Measurements from ENCODE around the gene NLK. TPM values are rescaled to one million over a fixed set of nuclear protein-coding genes. Genes with fewer than 3 reads are reported as not detected.
"Not testable (repeated sequence)": the region's sequence is repeated elsewhere in the genome, so short reads cannot be mapped to it uniquely, and the experiment has no call there.

The NLK gene
- 100 to 1,000 TPM in 2 of 8 experiments, 10 to 100 TPM in 6; 26.2 to 134 (median 37.5) TPM for total RNA-seq

DNA sequence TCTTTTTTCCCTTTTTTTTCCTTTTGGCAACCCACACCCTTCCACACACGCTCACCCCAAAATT is at the start of gene NLK:
NLK (plus strand) TSS at position 21 of the 64 bp plus-strand sequence. CDS start 197 bp downstream, outside the sequence.
- in situ Hi-C loops (cut with MboI; ENCODE audit: low pct_unique_long_range_greater_than_20kb in 2 of 9, low sequenced_read_pairs in 9 of 9, unreplicated experiment in 9 of 9): loop anchor here in 1 of 9 experiments (25.0 kb wide), 1 partner anchor 130 kb away; no protein-coding TSS in a partner anchor
- peaks cover 28 to 37% of the 10 kb centered on the region in 2 donors for H3K4me1 ChIP-seq (replicated peaks in 1 of 2)
- peak within 1 kb of the TSS; percentile 63 to 77 (median 69) for H3K4me3 ChIP-seq
- H3K27ac ChIP-seq: peak within 1 kb of the TSS; percentile 69 to 85
- ATAC-seq (replicated peaks in 6 of 8): no peak
- WGBS, 10 experiments: 50 to 83% (median 66%) methylated on average over 1 of the region's 1 CpG; no CpG with 5 or more reads in 4 of the 10 experiments

GRCh38 chr17:27993161-27993695 is 49.2 kb upstream of the NLK start:
- no peak for ATAC-seq (replicated peaks in 6 of 8)
- Histone ChIP-seq H3K4me3 (no peak overlapping the region), H3K27ac (no peak overlapping the region), H3K4me1 (replicated peaks in 1 of 2) (no peaks in the 10 kb centered on the region)
- in situ Hi-C loops (cut with MboI; ENCODE audit: low pct_unique_long_range_greater_than_20kb in 2 of 9, low sequenced_read_pairs in 9 of 9, unreplicated experiment in 9 of 9): no loop called here
- WGBS, 10 experiments: 50 to 100% (median 70%) methylated on average over 1 to 3 of the region's 3 CpGs; no CpG with 5 or more reads in 3 of the 10 experiments

- Histone ChIP-seq H3K27ac (no peak overlapping the region), H3K4me3 (no peak overlapping the region), H3K4me1 (replicated peaks in 1 of 2) (no peaks in the 10 kb centered on the region)
- peak in 1 of 8 experiments; percentile 11 for ATAC-seq (replicated peaks in 6 of 8)
- 36 to 90% (median 74%) methylated on average over 2 to 7 of the region's 7 CpGs; no CpG with 5 or more reads in 1 of the 10 experiments for WGBS, 10 experiments
- in situ Hi-C loops (cut with MboI; ENCODE audit: low pct_unique_long_range_greater_than_20kb in 2 of 9, low sequenced_read_pairs in 9 of 9, unreplicated experiment in 9 of 9): no loop called here
Observed at GRCh38 chr17:27993723-27994310, 48.7 kb upstream of the NLK start.

DNA sequence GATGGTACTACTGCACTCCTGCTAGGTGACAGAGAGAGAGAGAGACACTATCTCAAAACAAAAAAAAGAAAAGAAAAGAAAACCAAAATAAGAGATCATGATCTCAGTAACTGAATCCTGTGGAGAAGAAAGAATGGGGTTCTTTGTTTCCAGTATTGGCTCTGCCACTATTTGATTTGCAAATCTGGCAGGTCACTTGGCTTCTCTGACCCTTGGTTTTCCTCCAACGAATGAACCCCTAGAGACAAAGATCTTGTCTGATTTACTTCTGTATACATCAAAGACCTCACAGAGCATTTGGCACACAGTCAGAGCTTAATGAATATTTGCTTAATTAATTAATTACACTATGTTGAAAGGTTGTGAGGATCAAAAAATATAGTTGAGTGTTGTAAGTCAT is 47.9 kb upstream of the NLK start:
- ATAC-seq (replicated peaks in 6 of 8): no peak
- Histone ChIP-seq H3K4me1 (replicated peaks in 1 of 2) (no peaks in the 10 kb centered on the region), H3K4me3 (no peak overlapping the region), H3K27ac (no peak overlapping the region)
- 0 to 29% (median 8%) methylated on average over 1 of the region's 1 CpG; no CpG with 5 or more reads in 5 of the 10 experiments for WGBS, 10 experiments
- in situ Hi-C loops (cut with MboI; ENCODE audit: low pct_unique_long_range_greater_than_20kb in 2 of 9, low sequenced_read_pairs in 9 of 9, unreplicated experiment in 9 of 9): no loop called here

GRCh38 chr17:27995554-27995953 is 46.9 kb upstream of the NLK start:
- in situ Hi-C loops (cut with MboI; ENCODE audit: low pct_unique_long_range_greater_than_20kb in 2 of 9, low sequenced_read_pairs in 9 of 9, unreplicated experiment in 9 of 9): no loop called here
- WGBS, 10 experiments: 0 to 67% (median 33%) methylated on average over 1 of the region's 1 CpG; no CpG with 5 or more reads in 4 of the 10 experiments
- Histone ChIP-seq H3K4me1 (replicated peaks in 1 of 2) (no peaks in the 10 kb centered on the region), H3K27ac (no peak overlapping the region), H3K4me3 (no peak overlapping the region)
- ATAC-seq (replicated peaks in 6 of 8): no peak

DNA sequence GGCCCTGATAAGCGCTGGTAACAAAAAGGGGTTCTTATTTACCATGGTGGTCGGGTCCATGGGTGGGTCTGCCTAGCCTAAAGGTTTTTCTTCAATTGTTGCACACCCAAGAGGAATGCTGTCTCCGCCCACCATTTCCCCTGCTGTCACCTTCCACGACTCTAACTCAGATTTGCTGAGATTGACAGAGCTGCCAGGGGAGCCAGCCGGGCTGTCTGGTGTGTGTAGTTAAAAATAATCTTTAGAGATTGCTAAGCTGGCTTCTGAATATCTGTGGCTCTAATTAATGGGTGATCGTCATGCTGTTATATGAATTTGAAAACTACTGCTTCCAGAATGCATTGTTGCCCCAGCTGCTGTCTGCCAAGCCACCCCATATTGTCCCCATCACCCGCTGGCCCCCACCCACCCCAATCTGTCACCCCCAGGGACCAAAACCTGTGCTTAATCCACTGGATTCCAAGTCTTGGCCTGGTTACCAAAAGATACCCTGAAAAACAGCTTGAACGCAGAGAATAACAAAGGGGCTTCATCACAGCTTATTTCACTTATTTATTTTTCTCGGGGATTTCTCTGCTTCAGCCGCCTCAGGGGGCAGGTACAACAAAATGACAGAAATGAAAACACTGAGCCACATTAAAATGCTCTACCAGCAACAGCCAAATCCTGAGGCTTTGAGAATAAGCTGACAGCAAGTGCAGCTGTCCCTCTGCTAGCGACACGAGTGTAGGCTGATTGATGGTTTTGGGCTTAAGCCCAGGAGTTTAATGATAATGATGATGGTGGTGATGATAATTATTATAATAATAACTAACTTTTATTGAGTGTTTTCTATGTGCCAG is 46.1 kb upstream of the NLK start:
- Histone ChIP-seq H3K4me1 (replicated peaks in 1 of 2) (no peaks in the 10 kb centered on the region), H3K4me3 (no peak overlapping the region), H3K27ac (no peak overlapping the region)
- in situ Hi-C loops (cut with MboI; ENCODE audit: low pct_unique_long_range_greater_than_20kb in 2 of 9, low sequenced_read_pairs in 9 of 9, unreplicated experiment in 9 of 9): no loop called here
- ATAC-seq (replicated peaks in 6 of 8): no peak
- 0 to 78% (median 53%) methylated on average over 1 to 12 of the region's 12 CpGs; no CpG with 5 or more reads in 2 of the 10 experiments for WGBS, 10 experiments

DNA sequence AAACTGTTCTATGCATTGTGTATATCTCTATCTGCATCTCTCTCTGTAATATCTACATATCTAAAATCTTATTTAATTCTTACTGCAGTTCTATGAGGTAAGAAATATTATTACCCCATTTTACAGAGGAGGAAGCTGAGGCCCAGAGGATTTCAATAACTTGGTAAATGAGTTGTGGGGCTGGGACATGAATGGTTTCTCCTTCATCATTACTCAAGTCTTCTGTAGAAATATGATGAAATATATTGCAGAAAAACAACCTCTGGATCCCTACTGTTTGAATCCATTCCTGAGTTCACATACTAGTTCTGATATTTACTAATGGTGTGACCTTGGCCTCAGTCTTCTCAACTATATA is 45.5 kb upstream of the NLK start:
- ATAC-seq (replicated peaks in 6 of 8): no peak
- H3K4me3 ChIP-seq: no peak overlapping the region
- H3K4me1 ChIP-seq (replicated peaks in 1 of 2): no peaks in the 10 kb centered on the region
- no peak overlapping the region for H3K27ac ChIP-seq
- in situ Hi-C loops (cut with MboI; ENCODE audit: low pct_unique_long_range_greater_than_20kb in 2 of 9, low sequenced_read_pairs in 9 of 9, unreplicated experiment in 9 of 9): no loop called here

- 20 to 100% (median 59%) methylated on average over 1 to 3 of the region's 3 CpGs; no CpG with 5 or more reads in 2 of the 10 experiments for WGBS, 10 experiments
- no peak for ATAC-seq (replicated peaks in 6 of 8)
- no peaks in the 10 kb centered on the region for H3K4me1 ChIP-seq (replicated peaks in 1 of 2)
- no peak overlapping the region for H3K4me3 ChIP-seq
- in situ Hi-C loops (cut with MboI; ENCODE audit: low pct_unique_long_range_greater_than_20kb in 2 of 9, low sequenced_read_pairs in 9 of 9, unreplicated experiment in 9 of 9): no loop called here
- no peak overlapping the region for H3K27ac ChIP-seq
Observed at GRCh38 chr17:27997522-27997921, 45.0 kb upstream of the NLK start.

GRCh38 chr17:28001149-28001548 is 41.3 kb upstream of the NLK start:
- 0 to 61% (median 33%) methylated on average over 1 to 3 of the region's 3 CpGs for WGBS, 10 experiments
- peak in 1 of 8 experiments; percentile 64 for ATAC-seq (replicated peaks in 6 of 8)
- H3K27ac ChIP-seq: no peak overlapping the region
- no peaks in the 10 kb centered on the region for H3K4me1 ChIP-seq (replicated peaks in 1 of 2)
- in situ Hi-C loops (cut with MboI; ENCODE audit: low pct_unique_long_range_greater_than_20kb in 2 of 9, low sequenced_read_pairs in 9 of 9, unreplicated experiment in 9 of 9): loop anchor here in 1 of 9 experiments (25.0 kb wide), 2 partner anchors 89 to 189 kb away; partner anchors contain the start of gene NOS2
- H3K4me3 ChIP-seq: no peak overlapping the region

- Histone ChIP-seq H3K4me3 (no peak overlapping the region), H3K27ac (no peak overlapping the region), H3K4me1 (replicated peaks in 1 of 2) (no peaks in the 10 kb centered on the region)
- 14 to 78% (median 60%) methylated on average over 1 to 2 of the region's 2 CpGs for WGBS, 10 experiments
- in situ Hi-C loops (cut with MboI; ENCODE audit: low pct_unique_long_range_greater_than_20kb in 2 of 9, low sequenced_read_pairs in 9 of 9, unreplicated experiment in 9 of 9): loop anchor here in 1 of 9 experiments (25.0 kb wide), 2 partner anchors 92 to 192 kb away; partner anchors contain the start of gene NOS2
- ATAC-seq (replicated peaks in 6 of 8): no peak
Observed at GRCh38 chr17:28004344-28004743, 38.1 kb upstream of the NLK start.

DNA sequence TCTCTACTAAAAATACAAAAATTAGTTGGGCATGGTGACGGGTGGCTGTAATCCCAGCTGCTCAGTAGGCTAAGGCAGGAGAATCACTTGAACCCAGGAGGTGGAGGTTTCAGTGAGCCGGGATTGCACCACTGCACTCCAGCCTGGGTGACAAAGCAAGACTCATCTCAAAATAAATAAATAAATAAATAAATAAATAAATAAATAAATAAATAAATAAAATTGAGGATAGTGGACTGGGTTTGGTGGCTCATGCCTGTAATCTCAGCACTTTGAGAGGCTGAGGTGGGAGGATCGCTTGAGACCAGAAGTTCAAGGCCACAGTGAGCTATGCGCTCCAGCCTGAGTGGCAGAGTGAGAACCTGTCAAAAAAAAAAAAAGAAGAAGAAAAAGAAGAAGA is 34.6 kb upstream of the NLK start:
- in situ Hi-C loops (cut with MboI; ENCODE audit: low pct_unique_long_range_greater_than_20kb in 2 of 9, low sequenced_read_pairs in 9 of 9, unreplicated experiment in 9 of 9): loop anchor here in 1 of 9 experiments (25.0 kb wide), 2 partner anchors 96 to 196 kb away; partner anchors contain the start of gene NOS2
- not testable (repeated sequence) for H3K4me1 ChIP-seq (replicated peaks in 1 of 2); H3K27ac ChIP-seq; ATAC-seq (replicated peaks in 6 of 8); H3K4me3 ChIP-seq
- WGBS, 10 experiments: 81 to 100% (median 90%) methylated on average over 2 to 4 of the region's 4 CpGs; no CpG with 5 or more reads in 3 of the 10 experiments

- WGBS, 10 experiments: 0 to 29% (median 0%) methylated on average over 1 to 2 of the region's 2 CpGs; no CpG with 5 or more reads in 2 of the 10 experiments
- Histone ChIP-seq H3K4me3 (no peak overlapping the region), H3K27ac (no peak overlapping the region), H3K4me1 (replicated peaks in 1 of 2) (no peaks in the 10 kb centered on the region)
- in situ Hi-C loops (cut with MboI; ENCODE audit: low pct_unique_long_range_greater_than_20kb in 2 of 9, low sequenced_read_pairs in 9 of 9, unreplicated experiment in 9 of 9): loop anchor here in 1 of 9 experiments (25.0 kb wide), 2 partner anchors 96 to 196 kb away; partner anchors contain the start of gene NOS2
- peak in 3 of 8 experiments; percentile 94 to 95 (median 94) for ATAC-seq (replicated peaks in 6 of 8)
Observed at GRCh38 chr17:28008513-28008912, 34.0 kb upstream of the NLK start.

DNA sequence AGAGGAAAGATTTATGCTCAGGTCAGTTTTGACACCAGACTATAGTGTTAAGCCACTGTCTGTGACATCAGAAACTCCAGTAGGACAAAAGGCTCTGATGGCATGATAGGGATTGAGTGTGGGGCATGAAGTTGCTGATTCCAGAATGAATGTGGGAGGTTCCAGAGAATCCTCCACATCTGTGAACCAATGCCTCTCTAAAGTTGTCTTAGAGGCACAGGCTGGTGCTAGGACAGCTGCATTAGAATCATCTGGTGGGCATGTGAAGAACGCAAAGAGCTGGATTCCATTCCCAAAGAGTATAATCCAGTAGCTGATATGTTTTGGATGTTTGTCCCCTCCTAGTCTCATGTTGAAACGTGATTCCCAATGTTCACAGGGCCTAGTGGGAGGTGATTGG is 32.1 kb upstream of the NLK start:
- no peak for ATAC-seq (replicated peaks in 6 of 8)
- Histone ChIP-seq H3K27ac (no peak overlapping the region), H3K4me1 (replicated peaks in 1 of 2) (no peaks in the 10 kb centered on the region), H3K4me3 (no peak overlapping the region)
- in situ Hi-C loops (cut with MboI; ENCODE audit: low pct_unique_long_range_greater_than_20kb in 2 of 9, low sequenced_read_pairs in 9 of 9, unreplicated experiment in 9 of 9): loop anchor here in 1 of 9 experiments (25.0 kb wide), 2 partner anchors 98 to 198 kb away; partner anchors contain the start of gene NOS2
- 0 to 88% (median 47%) methylated on average over 1 to 2 of the region's 2 CpGs; no CpG with 5 or more reads in 2 of the 10 experiments for WGBS, 10 experiments

Measured in motor neuron (in vitro differentiated cells).